Activated CD8-positive, alpha-beta T cell treated with anti-CD3 and anti-CD28 coated beads for 36 hours (primary cell): Measurements from ENCODE around the gene LIMK1. TPM values are rescaled to one million over a fixed set of nuclear protein-coding genes. Genes with fewer than 3 reads are reported as not detected.
A peak's percentile ranks its signal among the peaks of the same experiment; 100 is the strongest.

Source experiments
- ATAC-seq: fragments of 200-7000 bp; cut with Tn5 transposase; one replicate; pipeline ENCODE4 v1.10.0; 2021; ENCODE audit warnings: mild to moderate bottlenecking, moderate library complexity
- CTCF ChIA-PET: fragments of 350-600 bp; sonication (Branson Sonifier 250); formaldehyde crosslinking; loops from one replicate; lab custom pipeline; 2021; ENCODE audit warnings: antibody characterized with exemption; lab: Charles Lee
- POLR2A ChIA-PET: fragments of 350-600 bp; sonication (Branson Sonifier 250); formaldehyde crosslinking; loops from one replicate; lab custom pipeline; 2021; ENCODE audit warnings: antibody characterized with exemption; lab: Charles Lee
- DNase-seq: peaks from one replicate; pipeline ENCODE4 v3.0.0-alpha.2; 2020
- H3K27ac Mint-ChIP-seq: one replicate; pipeline ENCODE4 v1.8.0; 2021; ENCODE audit warnings: mild to moderate bottlenecking, mixed read lengths
- H3K27me3 Mint-ChIP-seq: one replicate; pipeline ENCODE4 v1.8.0; 2021; ENCODE audit warnings: mixed read lengths
- H3K36me3 Mint-ChIP-seq: one replicate; pipeline ENCODE4 v1.8.0; 2021; ENCODE audit warnings: low read depth, mixed read lengths
- H3K4me1 Mint-ChIP-seq: one replicate; pipeline ENCODE4 v1.8.0; 2021; ENCODE audit warnings: low read depth, mixed read lengths
- H3K4me3 Mint-ChIP-seq: one replicate; pipeline ENCODE4 v1.8.0; 2021; ENCODE audit warnings: mild to moderate bottlenecking, moderate library complexity, mixed read lengths
- H3K9me3 Mint-ChIP-seq: one replicate; pipeline ENCODE4 v1.8.0; 2021; ENCODE audit warnings: mixed read lengths
- intact Hi-C: fragments of 100-400 bp; cut with micrococcal nuclease; formaldehyde crosslinking; loops from one replicate; pipeline ENCODE4 v1.10.0; 2022
- total RNA-seq, 2 experiments: library from RNA; stranded (reverse); gene quantifications; one replicate each; pipeline ENCODE4 v1.2.3, GENCODE V29; 2021
- TF ChIP-seq, protein P1 (sequence below): fragments of 200-600 bp; IDR thresholded peaks from one replicate; pipeline ENCODE4 v1.8.0; 2022; ENCODE audit warnings: antibody characterized with exemption, mild to moderate bottlenecking

Gene LIMK1
- total RNA-seq, 2 experiments from 2014 or later: 17.8 to 20.8 TPM

DNA sequence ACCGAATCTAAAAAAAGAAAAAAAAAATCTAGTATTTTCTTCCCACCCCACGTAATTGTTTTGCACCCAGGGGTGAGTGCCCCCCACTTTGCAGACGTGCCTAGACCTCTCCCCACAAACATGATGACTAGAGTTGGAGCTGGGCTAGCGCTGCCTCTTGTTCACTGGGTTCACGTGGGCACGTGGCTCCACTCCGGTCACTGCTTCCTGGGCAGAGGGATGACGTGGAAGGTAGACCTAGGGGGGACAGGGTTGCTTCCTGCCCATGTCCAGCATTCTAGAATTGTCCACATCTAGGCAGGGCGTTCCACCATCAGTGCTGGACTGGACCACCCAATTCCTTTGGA is 861 bp upstream of the LIMK1 start:
- ChIA-PET POLR2A (interaction anchor here (0.6 to 6.4 kb wide), 4 partner anchors 11 to 87 kb away, joined by 3 to 33 read pairs (median 4); no protein-coding TSS in a partner anchor), CTCF (interaction anchor here (1.1 to 3.2 kb wide), 2 partner anchors 15 to 101 kb away, joined by 4 to 17 read pairs; no protein-coding TSS in a partner anchor)
- intact Hi-C loops: loop anchor here (5.0 kb wide), 1 partner anchor 195 kb away; no protein-coding TSS in a partner anchor
- Mint-ChIP-seq H3K4me1 (peaks cover 8% of the 10 kb centered on the region), H3K27ac (no peak overlapping the region), H3K27me3 (no peaks in the 10 kb centered on the region), H3K36me3 (peaks cover 8% of the 10 kb centered on the region), H3K9me3 (no peaks in the 10 kb centered on the region), H3K4me3 (peak overlapping the region; percentile 71)
- ATAC-seq: no peak
- TF ChIP-seq, protein P1, sequence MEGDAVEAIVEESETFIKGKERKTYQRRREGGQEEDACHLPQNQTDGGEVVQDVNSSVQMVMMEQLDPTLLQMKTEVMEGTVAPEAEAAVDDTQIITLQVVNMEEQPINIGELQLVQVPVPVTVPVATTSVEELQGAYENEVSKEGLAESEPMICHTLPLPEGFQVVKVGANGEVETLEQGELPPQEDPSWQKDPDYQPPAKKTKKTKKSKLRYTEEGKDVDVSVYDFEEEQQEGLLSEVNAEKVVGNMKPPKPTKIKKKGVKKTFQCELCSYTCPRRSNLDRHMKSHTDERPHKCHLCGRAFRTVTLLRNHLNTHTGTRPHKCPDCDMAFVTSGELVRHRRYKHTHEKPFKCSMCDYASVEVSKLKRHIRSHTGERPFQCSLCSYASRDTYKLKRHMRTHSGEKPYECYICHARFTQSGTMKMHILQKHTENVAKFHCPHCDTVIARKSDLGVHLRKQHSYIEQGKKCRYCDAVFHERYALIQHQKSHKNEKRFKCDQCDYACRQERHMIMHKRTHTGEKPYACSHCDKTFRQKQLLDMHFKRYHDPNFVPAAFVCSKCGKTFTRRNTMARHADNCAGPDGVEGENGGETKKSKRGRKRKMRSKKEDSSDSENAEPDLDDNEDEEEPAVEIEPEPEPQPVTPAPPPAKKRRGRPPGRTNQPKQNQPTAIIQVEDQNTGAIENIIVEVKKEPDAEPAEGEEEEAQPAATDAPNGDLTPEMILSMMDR: no peak
- no peak for DNase-seq

DNA sequence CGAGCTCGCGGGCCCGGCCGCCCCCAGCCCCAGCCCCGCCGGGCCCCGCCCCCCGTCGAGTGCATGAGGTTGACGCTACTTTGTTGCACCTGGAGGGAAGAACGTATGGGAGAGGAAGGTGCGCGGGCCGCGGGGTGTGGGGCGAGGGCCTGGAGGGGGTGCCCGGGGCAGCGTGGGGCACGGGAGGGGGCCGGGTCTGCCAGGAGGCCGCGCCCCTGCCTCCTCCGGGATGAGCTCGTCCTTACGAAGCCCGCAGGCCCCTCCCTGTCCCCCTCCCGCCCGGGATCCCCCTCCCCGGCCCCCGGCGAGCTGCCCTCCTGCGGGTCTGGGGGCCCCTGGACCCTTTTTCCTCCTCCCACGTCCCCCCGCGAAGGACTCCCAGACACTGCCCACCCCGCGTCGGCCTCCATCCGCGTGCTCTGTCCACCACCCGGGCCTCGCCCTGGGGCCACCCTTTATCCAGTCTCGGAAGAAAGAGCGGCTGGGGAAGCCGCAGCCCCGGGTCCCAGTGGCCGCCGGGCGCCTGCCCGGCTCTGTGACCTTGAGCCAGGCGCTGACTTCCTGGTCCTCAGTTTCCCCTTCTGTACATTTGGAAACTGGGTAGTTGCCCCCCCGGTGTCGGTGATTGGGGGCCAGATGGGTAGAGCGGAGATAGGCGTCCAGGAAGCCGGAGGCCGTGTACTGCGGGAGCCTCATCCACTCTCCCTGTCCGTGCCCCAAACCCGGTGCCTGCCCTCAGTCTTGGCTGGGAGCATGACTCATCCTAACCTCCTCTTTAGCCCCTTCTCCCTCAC is 521 bp downstream of the LIMK1 start:
- Mint-ChIP-seq H3K27me3 (no peaks in the 10 kb centered on the region), H3K36me3 (peaks cover 17% of the 10 kb centered on the region), H3K4me1 (peaks cover 8% of the 10 kb centered on the region), H3K4me3 (peak overlapping the region; percentile 83), H3K9me3 (no peaks in the 10 kb centered on the region), H3K27ac (peak overlapping the region; percentile 86)
- TF ChIP-seq, protein P1: no peak
- ATAC-seq (peak; percentile 57), DNase-seq (peak; percentile 57)
- CTCF ChIA-PET: interaction anchor here (0.9 to 3.2 kb wide), 2 partner anchors 9 to 16 kb away, joined by 3 to 17 read pairs; no protein-coding TSS in a partner anchor
- intact Hi-C loops: loop anchor here (5.0 kb wide), 1 partner anchor 193 kb away; no protein-coding TSS in a partner anchor
- POLR2A ChIA-PET: interaction anchor here (0.7 to 6.4 kb wide), 6 partner anchors 9 to 146 kb away, joined by 3 to 33 read pairs (median 5); partner anchors contain the start of gene EIF4H

DNA sequence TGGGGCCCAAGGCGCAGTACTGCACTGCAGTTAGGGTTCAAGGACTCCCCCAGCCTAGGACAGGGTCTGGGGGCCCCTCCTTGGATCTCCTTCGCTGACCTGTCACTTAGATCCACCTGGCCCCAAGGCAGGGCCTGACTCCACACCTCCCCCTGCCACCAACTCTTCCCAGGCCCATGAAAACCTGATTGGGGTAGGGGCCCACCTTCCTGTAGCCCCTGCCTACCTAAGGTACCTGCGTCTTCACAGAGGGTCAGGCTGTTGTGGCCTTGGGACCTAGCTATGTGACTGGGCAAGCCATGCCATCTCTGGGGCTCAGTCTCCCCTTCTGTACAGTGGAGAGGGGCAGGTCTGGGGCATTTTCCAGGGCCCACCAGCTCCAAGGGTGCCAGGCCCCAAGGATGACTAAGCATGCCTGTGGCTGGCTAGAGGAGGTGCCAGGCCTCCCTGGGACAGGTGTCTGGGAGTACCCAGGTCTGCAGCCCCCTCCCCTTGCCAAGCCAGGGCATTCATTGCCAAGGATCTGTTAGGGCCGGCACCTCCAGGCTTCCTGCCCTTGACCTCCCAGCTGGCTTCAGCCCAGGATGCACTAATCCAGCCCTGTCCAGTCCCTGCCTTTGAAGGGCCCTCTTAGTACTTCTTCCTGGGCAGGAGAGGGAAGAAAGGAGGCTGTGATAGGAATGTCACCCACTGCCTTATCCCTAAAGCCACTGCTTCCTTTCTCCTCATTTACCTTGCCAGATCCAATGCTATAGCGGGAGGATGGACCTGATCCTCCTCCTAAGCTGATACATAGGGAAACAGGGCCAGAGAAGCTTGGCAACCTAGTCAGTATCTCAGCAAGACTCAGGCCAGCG is 1.3 kb downstream of the LIMK1 start:
- DNase-seq (no peak), ATAC-seq (no peak)
- TF ChIP-seq, protein P1: no peak
- Mint-ChIP-seq H3K27ac (peak overlapping the region; percentile 86), H3K4me3 (peak overlapping the region; percentile 83), H3K9me3 (no peaks in the 10 kb centered on the region), H3K4me1 (peaks cover 11% of the 10 kb centered on the region), H3K36me3 (peaks cover 17% of the 10 kb centered on the region), H3K27me3 (no peaks in the 10 kb centered on the region)
- POLR2A ChIA-PET: interaction anchor here (6.4 kb wide), 1 partner anchor 8 kb away, joined by 33 read pairs; no protein-coding TSS in a partner anchor
- CTCF ChIA-PET: no interaction called here
- intact Hi-C loops: loop anchor here (5.0 kb wide), 1 partner anchor 192 kb away; no protein-coding TSS in a partner anchor

DNA sequence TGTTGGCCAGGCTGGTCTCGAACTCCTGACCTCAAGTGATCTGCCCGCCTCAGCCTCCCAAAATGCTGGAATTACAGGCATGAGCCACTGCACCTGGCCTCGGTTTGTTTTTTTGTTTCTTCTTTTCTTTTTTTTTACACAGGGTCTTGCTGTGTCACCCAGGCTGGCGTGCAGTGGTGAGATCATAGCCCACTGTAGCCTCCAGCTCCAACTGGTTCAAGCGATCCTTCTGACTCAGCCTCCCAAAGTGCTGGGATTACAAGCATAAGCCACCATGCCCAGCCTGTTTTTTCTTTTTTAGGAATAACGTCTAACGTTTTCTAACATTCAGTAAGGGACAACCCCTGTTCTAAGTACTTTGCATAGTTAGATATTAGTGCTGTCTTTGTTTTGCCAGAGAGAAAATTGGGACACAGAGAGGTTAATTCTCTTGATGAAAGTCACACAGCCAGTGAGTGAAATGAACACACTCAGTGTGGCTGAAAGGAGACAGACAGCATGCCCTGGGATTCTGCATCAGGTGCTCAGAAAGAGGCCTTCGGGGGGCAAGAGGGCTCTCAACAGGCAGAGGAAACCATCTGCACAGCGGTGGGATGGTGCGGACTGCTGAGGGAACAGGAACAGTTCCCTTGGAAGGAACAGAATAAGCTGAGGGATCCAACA is 4.3 kb downstream of the LIMK1 start:
- ATAC-seq (no peak), DNase-seq (no peak)
- Mint-ChIP-seq H3K4me3 (no peak overlapping the region), H3K9me3 (no peaks in the 10 kb centered on the region), H3K4me1 (peaks cover 17% of the 10 kb centered on the region), H3K27me3 (no peaks in the 10 kb centered on the region), H3K27ac (no peak overlapping the region), H3K36me3 (peaks cover 17% of the 10 kb centered on the region)
- POLR2A ChIA-PET: no interaction called here
- intact Hi-C loops: no loop called here
- TF ChIP-seq, protein P1: no peak
- CTCF ChIA-PET: no interaction called here
